Measurements from ENCODE around the gene VASH1. TPM values are rescaled to one million over a fixed set of nuclear protein-coding genes. Genes with fewer than 3 reads are reported as not detected.

The VASH1 gene
- total RNA-seq, 1 experiment from 2014 or later = 0.54 TPM

GRCh38 chr14:76829650-76830421 lies 68.6 kb downstream of the VASH1 start:
- no peak for DNase-seq (ENCODE audit: low read depth)

DNA sequence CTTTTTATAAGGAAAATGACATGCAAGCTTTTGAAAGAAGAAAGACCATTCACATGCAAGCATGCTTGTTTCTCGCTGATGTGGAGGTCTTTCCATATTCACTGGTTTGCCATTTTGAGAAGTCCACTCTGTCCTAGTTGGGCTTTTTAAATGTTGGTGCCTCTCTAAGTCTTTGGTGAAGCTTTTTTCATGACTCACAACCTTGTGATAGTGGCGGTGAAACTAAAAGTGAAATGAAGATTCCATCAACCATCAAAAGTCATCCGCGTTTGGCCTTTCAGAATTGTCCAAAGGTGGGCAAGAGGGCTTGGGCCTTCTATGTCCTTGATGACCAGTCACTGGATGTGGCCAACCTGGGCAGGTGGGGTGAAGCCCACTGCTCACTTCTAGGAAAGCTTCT lies 69.3 kb downstream of the VASH1 start:
- DNase-seq (ENCODE audit: low read depth) = no peak

DNA sequence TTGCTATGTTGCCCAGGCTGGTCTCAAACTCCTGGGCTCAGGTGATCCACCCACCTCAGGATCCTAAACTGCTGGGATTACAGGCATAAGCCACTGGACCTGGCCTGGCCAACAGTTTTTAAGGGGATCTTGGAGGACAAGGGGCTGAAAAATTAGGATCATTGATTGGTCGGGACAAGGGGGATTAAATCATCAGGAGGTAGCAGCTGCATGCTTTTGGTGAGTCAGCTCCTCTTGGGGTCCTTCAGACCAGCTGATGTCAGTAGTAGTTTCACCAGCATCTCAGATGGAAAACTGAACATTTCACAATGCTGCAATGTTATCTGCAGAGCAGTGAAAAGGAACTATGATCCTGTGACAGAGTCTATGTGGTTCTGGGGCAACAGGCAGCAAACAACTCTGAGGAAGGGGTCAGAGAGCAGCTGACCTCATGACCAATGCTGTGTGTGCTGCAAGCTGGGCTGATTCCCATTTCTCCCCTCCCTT lies 71.3 kb downstream of the VASH1 start:
- DNase-seq (ENCODE audit: low read depth) = no peak

Other genes with a start within 250 kb of the VASH1 start
- gene ANGEL1, start 51.4 kb downstream of the VASH1 start, total RNA-seq (2014; rRNA removed; shearing (Covaris generic)) = 1.0 and 6.6 TPM in 2 replicates
- gene LRRC74A, start 64.9 kb downstream of the VASH1 start, total RNA-seq (2014; rRNA removed; shearing (Covaris generic)) = not detected in 2 replicates

Measured in M059J (cell line).